ENCODE results near the gene CHST11.

The CHST11 gene

DNA sequence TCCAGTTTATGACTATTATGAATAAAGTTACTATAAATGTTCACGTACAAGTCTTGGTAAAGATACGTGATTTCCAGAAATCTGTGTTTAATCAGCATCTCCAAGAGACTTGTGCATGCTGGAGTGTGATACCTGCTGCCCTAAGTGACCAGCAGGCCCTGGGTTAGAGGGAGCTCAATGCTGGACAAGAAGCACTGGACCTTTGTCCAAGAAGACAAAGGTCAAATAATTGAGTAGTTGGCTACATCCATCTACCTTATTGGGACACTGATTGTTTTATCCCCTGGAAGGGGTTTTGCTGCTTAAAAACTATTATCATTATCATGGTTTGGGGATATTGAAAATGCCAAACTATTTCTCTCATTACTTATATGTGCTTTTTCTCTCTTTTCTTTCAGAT is 37.0 kb upstream of the CHST11 start:
- peaks cover 10% of the 10 kb centered on the region for H3K9me3 Mint-ChIP-seq
- H3K4me3 Mint-ChIP-seq, result no peak overlapping the region
- peaks cover 4% of the 10 kb centered on the region for H3K4me1 Mint-ChIP-seq
- no peak for DNase-seq
- TF ChIP-seq, protein P1, sequence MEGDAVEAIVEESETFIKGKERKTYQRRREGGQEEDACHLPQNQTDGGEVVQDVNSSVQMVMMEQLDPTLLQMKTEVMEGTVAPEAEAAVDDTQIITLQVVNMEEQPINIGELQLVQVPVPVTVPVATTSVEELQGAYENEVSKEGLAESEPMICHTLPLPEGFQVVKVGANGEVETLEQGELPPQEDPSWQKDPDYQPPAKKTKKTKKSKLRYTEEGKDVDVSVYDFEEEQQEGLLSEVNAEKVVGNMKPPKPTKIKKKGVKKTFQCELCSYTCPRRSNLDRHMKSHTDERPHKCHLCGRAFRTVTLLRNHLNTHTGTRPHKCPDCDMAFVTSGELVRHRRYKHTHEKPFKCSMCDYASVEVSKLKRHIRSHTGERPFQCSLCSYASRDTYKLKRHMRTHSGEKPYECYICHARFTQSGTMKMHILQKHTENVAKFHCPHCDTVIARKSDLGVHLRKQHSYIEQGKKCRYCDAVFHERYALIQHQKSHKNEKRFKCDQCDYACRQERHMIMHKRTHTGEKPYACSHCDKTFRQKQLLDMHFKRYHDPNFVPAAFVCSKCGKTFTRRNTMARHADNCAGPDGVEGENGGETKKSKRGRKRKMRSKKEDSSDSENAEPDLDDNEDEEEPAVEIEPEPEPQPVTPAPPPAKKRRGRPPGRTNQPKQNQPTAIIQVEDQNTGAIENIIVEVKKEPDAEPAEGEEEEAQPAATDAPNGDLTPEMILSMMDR (IDR thresholded peaks at IDR 0.05), result no peak
- no peaks in the 10 kb centered on the region for H3K36me3 Mint-ChIP-seq (ENCODE audit: low read depth)
- H3K27me3 Mint-ChIP-seq (ENCODE audit: low read depth, poor library complexity), result peaks cover 4% of the 10 kb centered on the region
- H3K27ac Mint-ChIP-seq, result no peak overlapping the region

DNA sequence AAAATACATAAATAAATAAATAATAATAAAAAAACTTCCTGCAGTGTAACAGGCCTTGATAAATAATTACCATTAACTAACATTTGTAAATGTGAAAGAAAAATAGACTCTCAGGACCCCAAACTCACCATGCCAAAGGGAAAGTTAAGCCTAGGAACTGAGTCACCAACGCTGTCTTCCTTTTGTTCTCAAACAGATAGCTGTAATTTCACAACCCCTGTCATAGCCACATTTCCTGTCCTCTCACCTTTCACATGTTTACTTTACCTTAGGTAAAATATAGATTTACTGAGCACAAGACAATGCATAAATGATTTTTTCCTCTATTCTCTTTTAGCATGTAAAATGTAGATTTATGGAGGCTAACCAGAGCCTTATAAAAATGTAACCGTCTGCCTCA is 35.9 kb upstream of the CHST11 start:
- H3K9me3 Mint-ChIP-seq, result peaks cover 10% of the 10 kb centered on the region
- no peak for DNase-seq
- H3K27me3 Mint-ChIP-seq (ENCODE audit: low read depth, poor library complexity), result peaks cover 4% of the 10 kb centered on the region
- no peaks in the 10 kb centered on the region for H3K36me3 Mint-ChIP-seq (ENCODE audit: low read depth)
- peaks cover 4% of the 10 kb centered on the region for H3K4me1 Mint-ChIP-seq
- TF ChIP-seq, protein P1 (IDR thresholded peaks at IDR 0.05), result no peak
- no peak overlapping the region for H3K27ac Mint-ChIP-seq
- H3K4me3 Mint-ChIP-seq, result no peak overlapping the region

DNA sequence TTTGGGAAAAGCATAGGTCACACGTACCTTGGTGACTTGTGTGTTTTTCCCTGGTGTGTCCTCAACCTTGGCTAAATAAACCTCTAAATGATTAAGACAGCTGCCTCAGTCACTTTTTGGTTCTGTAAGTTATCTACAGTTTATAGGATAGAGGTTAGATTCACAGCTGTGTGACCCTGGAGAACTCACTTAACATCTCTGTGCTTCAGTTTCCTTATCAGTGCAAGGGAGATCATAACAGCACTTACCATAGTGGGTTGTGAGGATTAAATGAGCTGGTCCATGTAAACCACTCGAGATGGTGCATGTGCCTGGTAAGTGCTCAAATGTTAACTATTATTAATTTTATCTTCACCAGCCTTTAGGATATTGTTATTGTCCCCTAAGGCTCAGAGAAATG is 35.4 kb upstream of the CHST11 start:
- H3K4me3 Mint-ChIP-seq, result no peak overlapping the region
- H3K4me1 Mint-ChIP-seq, result peaks cover 4% of the 10 kb centered on the region
- peaks cover 4% of the 10 kb centered on the region for H3K27me3 Mint-ChIP-seq (ENCODE audit: low read depth, poor library complexity)
- TF ChIP-seq, protein P1 (IDR thresholded peaks at IDR 0.05), result no peak
- DNase-seq, result no peak
- H3K27ac Mint-ChIP-seq, result no peak overlapping the region
- peaks cover 10% of the 10 kb centered on the region for H3K9me3 Mint-ChIP-seq
- H3K36me3 Mint-ChIP-seq (ENCODE audit: low read depth), result no peaks in the 10 kb centered on the region

DNA sequence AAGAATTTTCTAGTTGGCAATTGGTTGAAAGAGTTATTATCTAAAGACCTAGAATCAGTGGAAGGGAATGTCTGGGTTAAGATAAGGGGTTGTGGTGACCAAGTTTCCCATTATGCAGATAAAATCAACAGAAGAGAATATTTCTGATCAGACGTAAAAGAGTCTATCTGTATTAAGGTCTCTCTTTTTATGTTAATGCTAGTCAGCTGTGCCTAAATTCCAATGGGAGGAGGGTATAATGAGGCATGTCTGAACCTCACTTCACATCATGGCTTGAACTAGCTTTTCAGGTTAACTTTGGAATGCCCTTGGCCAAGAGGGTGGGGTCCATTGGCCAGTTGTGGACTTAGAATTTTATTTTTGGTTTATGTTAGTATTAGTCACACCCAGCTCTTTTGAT is 34.3 kb upstream of the CHST11 start:
- Mint-ChIP-seq H3K27ac (no peak overlapping the region), H3K9me3 (peaks cover 10% of the 10 kb centered on the region), H3K4me3 (no peak overlapping the region), H3K36me3 (ENCODE audit: low read depth) (no peaks in the 10 kb centered on the region), H3K27me3 (ENCODE audit: low read depth, poor library complexity) (peaks cover 4% of the 10 kb centered on the region), H3K4me1 (peaks cover 4% of the 10 kb centered on the region)
- no peak for DNase-seq
- TF ChIP-seq, protein P1 (IDR thresholded peaks at IDR 0.05), result no peak

DNA sequence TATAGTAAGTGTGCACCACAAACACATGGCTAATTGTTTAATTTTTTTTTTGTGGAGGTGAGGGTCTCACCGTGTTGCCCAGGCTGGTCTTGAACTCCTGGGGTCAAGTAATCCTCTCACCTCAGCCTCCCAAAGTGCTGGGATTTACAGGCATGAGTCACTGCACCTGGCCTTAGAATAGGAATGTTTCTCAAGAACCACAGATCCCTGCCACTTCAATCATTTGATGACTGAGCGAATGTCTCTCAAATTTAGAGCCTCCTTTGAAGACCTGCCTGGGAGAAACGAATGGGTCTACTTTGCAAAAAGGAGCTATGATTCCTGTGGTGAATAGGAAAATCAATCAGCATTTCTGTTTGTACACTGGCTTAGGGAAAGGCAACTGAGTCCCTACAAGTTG is 33.5 kb upstream of the CHST11 start:
- peaks cover 4% of the 10 kb centered on the region for H3K4me1 Mint-ChIP-seq
- no peak overlapping the region for H3K4me3 Mint-ChIP-seq
- DNase-seq, result no peak
- peaks cover 12% of the 10 kb centered on the region for H3K9me3 Mint-ChIP-seq
- peaks cover 4% of the 10 kb centered on the region for H3K27me3 Mint-ChIP-seq (ENCODE audit: low read depth, poor library complexity)
- no peaks in the 10 kb centered on the region for H3K36me3 Mint-ChIP-seq (ENCODE audit: low read depth)
- no peak overlapping the region for H3K27ac Mint-ChIP-seq
- TF ChIP-seq, protein P1 (IDR thresholded peaks at IDR 0.05), result no peak

DNA sequence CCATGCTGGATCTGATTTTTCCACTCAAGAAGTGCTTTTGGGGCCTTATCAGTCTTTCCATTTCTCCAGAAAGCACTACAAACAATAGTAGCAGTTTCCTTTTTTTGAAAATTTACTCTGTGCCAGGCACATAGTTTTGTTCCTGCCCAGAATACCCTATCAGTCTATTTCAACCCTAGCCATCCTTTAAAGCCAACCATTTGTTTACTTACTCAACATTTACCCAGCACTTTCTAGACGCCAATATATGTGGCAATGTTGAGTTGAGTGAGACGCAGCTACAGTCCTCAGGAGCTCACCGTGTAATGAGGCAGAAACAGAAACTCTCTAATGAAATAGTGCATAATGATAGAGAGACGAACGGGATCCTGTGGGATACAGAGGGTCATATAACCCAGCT is 32.9 kb upstream of the CHST11 start:
- Mint-ChIP-seq H3K9me3 (peaks cover 15% of the 10 kb centered on the region), H3K4me1 (peaks cover 4% of the 10 kb centered on the region), H3K4me3 (no peak overlapping the region), H3K27me3 (ENCODE audit: low read depth, poor library complexity) (peaks cover 4% of the 10 kb centered on the region), H3K36me3 (ENCODE audit: low read depth) (no peaks in the 10 kb centered on the region), H3K27ac (no peak overlapping the region)
- TF ChIP-seq, protein P1 (IDR thresholded peaks at IDR 0.05), result no peak
- DNase-seq, result no peak

All from nephron progenitor cell (in vitro differentiated cells).